CD4-positive, alpha-beta T cell treated with Interleukin-1 beta for 1 hour (primary cell): ENCODE results near the gene CERS1.

Experiments
- DNase-seq, 2 donors: peaks; one replicate each; pipeline ENCODE4 v3.0.0-alpha.2; 2020 to 2022

CERS1 gene

GRCh38 chr19:18853755-18854427 is 42.1 kb downstream of the CERS1 start:
- DNase-seq, result no peak

GRCh38 chr19:18852648-18853047 is 43.3 kb downstream of the CERS1 start:
- DNase-seq, result no peak

- DNase-seq, result no peak
These were observed 44.2 kb downstream of the CERS1 start for GRCh38 chr19:18851673-18852325.

GRCh38 chr19:18850471-18851375 is 45.2 kb downstream of the CERS1 start:
- no peak for DNase-seq

GRCh38 chr19:18849838-18850400 is 46.0 kb downstream of the CERS1 start:
- DNase-seq, result no peak

- DNase-seq, result peak in 1 of 2 donors; percentile 54
These were observed 46.9 kb downstream of the CERS1 start for GRCh38 chr19:18848878-18849661.

- no peak for DNase-seq
These were observed 48.2 kb downstream of the CERS1 start for GRCh38 chr19:18847549-18848463.

- DNase-seq, result peak; percentile 69 to 71
These were observed 49.0 kb downstream of the CERS1 start for GRCh38 chr19:18846862-18847548.

- DNase-seq, result no peak
These were observed 50.0 kb downstream of the CERS1 start for GRCh38 chr19:18845961-18846360.

- DNase-seq, result no peak
These were observed 51.1 kb downstream of the CERS1 start for GRCh38 chr19:18844806-18845329.

- no peak for DNase-seq
These were observed 52.0 kb downstream of the CERS1 start for GRCh38 chr19:18843960-18844359.

GRCh38 chr19:18842166-18842565 is 53.8 kb downstream of the CERS1 start:
- no peak for DNase-seq

GRCh38 chr19:18841400-18841799 is 54.6 kb downstream of the CERS1 start:
- DNase-seq, result no peak

- no peak for DNase-seq
These were observed 55.4 kb downstream of the CERS1 start for GRCh38 chr19:18840288-18841267.

GRCh38 chr19:18839465-18840287 is 56.3 kb downstream of the CERS1 start:
- no peak for DNase-seq

GRCh38 chr19:18834644-18834984 is 61.3 kb downstream of the CERS1 start:
- no peak for DNase-seq

- DNase-seq, result no peak
These were observed 61.9 kb downstream of the CERS1 start for GRCh38 chr19:18833849-18834643.

GRCh38 chr19:18833141-18833476 is 62.8 kb downstream of the CERS1 start:
- DNase-seq, result no peak
